Heart right ventricle (tissue), 16 donors: ENCODE results near the gene LRRC8E. TPM values are rescaled to one million over a fixed set of nuclear protein-coding genes. Genes with fewer than 3 reads are reported as not detected.

Source experiments
- ATAC-seq, 8 donors: fragments of 200-7000 bp; cut with Tn5 transposase; one replicate each; pipeline ENCODE4 v1.9.1; 2020; ENCODE audit warnings: mild to moderate bottlenecking in 8 of 8, moderate library complexity in 8 of 8, moderate number of reproducible peaks in 1 of 8
- DNase-seq, 2 donors: peaks; one replicate each; pipeline ENCODE4 v3.0.0-alpha.2; 2020
- H3K27ac ChIP-seq, 10 donors: fragments of 200-600 bp; sonication (generic) in 2 of 10; one replicate each; pipeline versions ENCODE4 v1.5.0 to v1.8.0; 2020 to 2022; ENCODE audit warnings: mild to moderate bottlenecking in 3 of 10
- H3K27me3 ChIP-seq, 7 donors: fragments of 200-600 bp; one replicate each; pipeline ENCODE4 v1.8.0; 2021 to 2022; ENCODE audit warnings: mild to moderate bottlenecking in 2 of 7
- H3K36me3 ChIP-seq, 9 donors: fragments of 200-600 bp; sonication (generic) in 1 of 9; one replicate each; pipeline versions ENCODE4 v1.5.0 to v1.8.0; 2020 to 2022; ENCODE audit warnings: mild to moderate bottlenecking in 2 of 9
- H3K4me1 ChIP-seq, 9 donors: fragments of 200-600 bp; sonication (generic) in 1 of 9; one replicate each; pipeline versions ENCODE4 v1.5.0 to v1.8.0; 2020 to 2022; ENCODE audit warnings: mild to moderate bottlenecking in 4 of 9
- H3K4me3 ChIP-seq, 10 donors: fragments of 200-600 bp; sonication (generic) in 2 of 10; one replicate each; pipeline versions ENCODE4 v1.5.0 to v1.8.0; 2020 to 2022; ENCODE audit warnings: mild to moderate bottlenecking in 7 of 10, moderate library complexity in 2 of 10
- H3K9me3 ChIP-seq, 11 donors: fragments of 200-600 bp in 10 of 11; sonication (generic) in 2 of 11; one replicate each; pipeline versions ENCODE4 v1.5.0 to v1.8.0; 2013 to 2022; ENCODE audit warnings: mild to moderate bottlenecking in 2 of 11, control low read depth in 1 of 11, moderate library complexity in 1 of 11
- WGBS, 2 donors: extraction: QIAGEN DNeasy Blood & Tissue Kit; methylation state at CpG; one replicate each; pipeline ENCODE4 v1.1.7; 2013; ENCODE audit warnings: inconsistent platforms in 1 of 2; 5-methylcytosine and 5-hydroxymethylcytosine counted together
- intact Hi-C, 10 donors: fragments of 100-400 bp; cut with DNase I; formaldehyde crosslinking; loops; one replicate each; pipeline versions ENCODE4 v1.11.1 to v1.14.2; 2022
- polyA plus RNA-seq, 2 donors: library from polyadenylated mRNA; stranded (reverse); fragments of 200-250 nt; gene quantifications; one replicate each; pipeline ENCODE4 v1.2.3, GENCODE V29; 2013
- total RNA-seq, 10 donors: library from RNA; stranded (reverse); fragmentation: NEBNext Ultra II Directional in 3 of 10; extraction: Animal tissue kit (Norgen Biotek cat#: 25700) in 3 of 10; gene quantifications; one replicate each; pipeline versions ENCODE4 v1.2.1 to v1.2.4, GENCODE V29; 2021 to 2023
- TF ChIP-seq, protein P1 (sequence below), 9 donors: fragments of 200-600 bp; sonication (generic) in 2 of 9; IDR thresholded peaks; one replicate each; pipeline versions ENCODE4 v1.5.0 to v1.8.0; 2021 to 2022; ENCODE audit warnings: antibody characterized with exemption in 9 of 9, mild to moderate bottlenecking in 5 of 9, moderate library complexity in 1 of 9
- donor health status: Arrhythmogenic right ventricular cardiomyopathy.
- donor health status: ischemic (EF 13 %, LVEDD 7.1; RV severe dilation, severe dysfunction).
- donor health status: healthy with polysubstance abuse.
- donor health status: DM: no; HTN: yes; CAD: no.
- donor health status: DM: no; HTN: no; CAD: no.
- donor health status: ischemic (EF 25% LVEDD 6.9; RV normal size, moderate dysfunction).
- donor health status: ischemic (EF 25% LVEDD 5.7; RV mildly dilated, moderate dysfunction).
- donor health status: healthy.
- donor health status: DM: yes; HTN: yes; CAD: no.
- donor health status: Ischemic cardiomyopathy.
- donor health status: ischemic (EF 35%, LVEDD 5.7; RV mildly dilated, moderate dysfunction).
- donor health status: nonischemic (EF 11% LVEDD 7.7; RV severe dilation, severe dysfunction).
- donor health status: DM: yes; HTN: yes; CAD: no.
- donor health status: PGD.
- donor health status: ischemic (EF 29% LVEDD 5.4; RV normal size, mild dysfunction).
- donor health status: nonischemic (EF 23%, LVEDD 6.1; RV moderate dilation, normal function).

Gene LRRC8E
- total and polyA plus RNA-seq, 12 donors: 0.33 to 3.3 (median 0.99) TPM

GRCh38 chr19:7872306-7873204, 15.8 kb upstream of the LRRC8E start:
- Histone ChIP-seq H3K27ac (no peak overlapping the region), H3K4me3 (peak overlapping the region in 3 of 10 donors; percentile 29 to 41 (median 41)), H3K9me3 (no peaks in the 10 kb centered on the region), H3K36me3 (no peaks in the 10 kb centered on the region), H3K27me3 (peaks cover 6 to 68% (median 46%) of the 10 kb centered on the region in 7 donors), H3K4me1 (peaks cover 8 to 57% (median 38%) of the 10 kb centered on the region in 9 donors)
- TF ChIP-seq, protein P1, sequence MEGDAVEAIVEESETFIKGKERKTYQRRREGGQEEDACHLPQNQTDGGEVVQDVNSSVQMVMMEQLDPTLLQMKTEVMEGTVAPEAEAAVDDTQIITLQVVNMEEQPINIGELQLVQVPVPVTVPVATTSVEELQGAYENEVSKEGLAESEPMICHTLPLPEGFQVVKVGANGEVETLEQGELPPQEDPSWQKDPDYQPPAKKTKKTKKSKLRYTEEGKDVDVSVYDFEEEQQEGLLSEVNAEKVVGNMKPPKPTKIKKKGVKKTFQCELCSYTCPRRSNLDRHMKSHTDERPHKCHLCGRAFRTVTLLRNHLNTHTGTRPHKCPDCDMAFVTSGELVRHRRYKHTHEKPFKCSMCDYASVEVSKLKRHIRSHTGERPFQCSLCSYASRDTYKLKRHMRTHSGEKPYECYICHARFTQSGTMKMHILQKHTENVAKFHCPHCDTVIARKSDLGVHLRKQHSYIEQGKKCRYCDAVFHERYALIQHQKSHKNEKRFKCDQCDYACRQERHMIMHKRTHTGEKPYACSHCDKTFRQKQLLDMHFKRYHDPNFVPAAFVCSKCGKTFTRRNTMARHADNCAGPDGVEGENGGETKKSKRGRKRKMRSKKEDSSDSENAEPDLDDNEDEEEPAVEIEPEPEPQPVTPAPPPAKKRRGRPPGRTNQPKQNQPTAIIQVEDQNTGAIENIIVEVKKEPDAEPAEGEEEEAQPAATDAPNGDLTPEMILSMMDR (IDR thresholded peaks at IDR 0.05): no peak
- no peak for DNase-seq
- no peak for ATAC-seq
- WGBS, 2 donors: 48 to 51% methylated on average over 31 to 47 of the region's 47 CpGs
- intact Hi-C loops: no loop called here

GRCh38 chr19:7873304-7874075, 14.8 kb upstream of the LRRC8E start:
- no peaks in the 10 kb centered on the region for H3K9me3 ChIP-seq
- intact Hi-C loops: no loop called here
- peaks cover 6 to 59% (median 36%) of the 10 kb centered on the region in 7 donors for H3K27me3 ChIP-seq
- TF ChIP-seq, protein P1 (IDR thresholded peaks at IDR 0.05): no peak
- no peaks in the 10 kb centered on the region for H3K36me3 ChIP-seq
- no peak overlapping the region for H3K27ac ChIP-seq
- ATAC-seq (no peak), DNase-seq (no peak)
- H3K4me1 ChIP-seq: peaks cover 8 to 54% (median 34%) of the 10 kb centered on the region in 9 donors
- peak overlapping the region in 7 of 10 donors; percentile 30 to 49 (median 41) for H3K4me3 ChIP-seq
- WGBS, 2 donors: 10% methylated on average over 51 to 53 of the region's 53 CpGs

GRCh38 chr19:7874076-7874896, 14.0 kb upstream of the LRRC8E start, which contains the start of gene PRR36:
Gene PRR36 (minus strand): TSS chr19:7874390. CDS start chr19:7873689, 701 bp downstream.
- intact Hi-C loops: no loop called here
- Histone ChIP-seq H3K4me3 (peak within 1 kb of the TSS in 9 of 10 donors; percentile 26 to 49 (median 36)), H3K4me1 (peaks cover 2 to 46% (median 26%) of the 10 kb centered on the region in 9 donors), H3K27me3 (peaks cover 6 to 54% (median 36%) of the 10 kb centered on the region in 7 donors), H3K9me3 (no peaks in the 10 kb centered on the region), H3K36me3 (no peaks in the 10 kb centered on the region), H3K27ac (no peak within 1 kb of the TSS)
- TF ChIP-seq, protein P1 (IDR thresholded peaks at IDR 0.05): no peak
- peak in 1 of 8 donors; percentile 19 for ATAC-seq
- DNase-seq: no peak
- WGBS, 2 donors: 1% methylated on average over 79 to 88 of the region's 88 CpGs
